K562 (cell line): ENCODE results near the gene SMAD7. TPM values are rescaled to one million over a fixed set of nuclear protein-coding genes. Genes with fewer than 3 reads are reported as not detected.

Experiments used
- ATAC-seq: fragments of 200-7000 bp; cut with Tn5 transposase; 3 replicates; pipeline ENCODE4 v1.9.1; 2020; ENCODE audit warnings: moderate library complexity
- BruUV-seq: library from RNA; stranded (reverse); fragments of 400-500 nt; replicated peaks from 2 replicates; lab custom pipeline; 2021; lab: Mats Ljungman, UMichigan
- CTCF ChIA-PET: fragments of 300-600 bp; formaldehyde crosslinking; extraction: SDS; loops from one replicate; lab custom pipeline; 2021; ENCODE audit warnings: low intra/inter-chr PET ratio; lab: Yijun Ruan, JAX
- POLR2A ChIA-PET: fragments of 300-600, 350-650 bp; sonication (Branson Sonifier 250); formaldehyde crosslinking; extraction: SDS; loops from one replicate; lab custom pipeline; 2021; ENCODE audit warnings: antibody characterized with exemption, inconsistent platforms; lab: Yijun Ruan, JAX
- DNase-seq, 4 experiments: peaks; one replicate each; pipeline versions ENCODE4 v3.0.0 to v3.0.0-alpha.2; 2011 to 2018; ENCODE audit warnings: low spot score in 3 of 4, mixed read lengths in 3 of 4; ENCODE audit errors: extremely low read depth in 1 of 4
- FAIRE-seq: peaks from 2 replicates; lab custom pipeline; 2011; peaks lifted over from hg19 to GRCh38; lab: Jason Lieb, UNC
- H2AFZ ChIP-seq: 2 replicates; pipeline ENCODE4 v1.6.0; 2011; ENCODE audit warnings: low read depth, low read length, control low read depth, inconsistent platforms
- H3K27ac ChIP-seq: fragments of 200-600 bp; 3 replicates; pipeline ENCODE4 v1.8.0; 2011; ENCODE audit warnings: low read depth, mild to moderate bottlenecking, control low read depth, inconsistent platforms, low read length, moderate library complexity, mixed read lengths; ENCODE audit errors: extremely low read depth
- H3K27me3 ChIP-seq, 2 experiments: fragments of 300-600 bp in 1 of 2; 2 replicates in 1 of 2; 3 replicates in 1 of 2; pipeline versions ENCODE4 v1.6.0 to v1.8.0; 2011; ENCODE audit warnings: inconsistent platforms in 2 of 2, low read length in 2 of 2, mild to moderate bottlenecking in 1 of 2, mixed read lengths in 1 of 2, moderate library complexity in 1 of 2; ENCODE audit not compliant: control insufficient read depth in 2 of 2, insufficient read depth in 2 of 2
- H3K36me3 ChIP-seq: fragments of 300-600 bp; 3 replicates; pipeline ENCODE4 v1.8.0; 2011; ENCODE audit warnings: mild to moderate bottlenecking, low read length, inconsistent platforms; ENCODE audit not compliant: control insufficient read depth, insufficient read depth
- H3K4me1 ChIP-seq, 2 experiments: fragments of 200-600 bp in 1 of 2; replicated peaks in 1 of 2; 2 replicates in 1 of 2; 3 replicates in 1 of 2; pipeline versions ENCODE4 v1.5.1 to v1.8.0; 2011; ENCODE audit warnings: inconsistent platforms in 2 of 2, low read length in 2 of 2, mild to moderate bottlenecking in 1 of 2, mixed read lengths in 1 of 2, moderate library complexity in 1 of 2; ENCODE audit not compliant: control insufficient read depth in 2 of 2, insufficient read depth in 2 of 2
- H3K4me2 ChIP-seq: 2 replicates; pipeline ENCODE4 v1.6.1; 2011; ENCODE audit warnings: low read length, control low read depth, inconsistent platforms, mixed read lengths; ENCODE audit not compliant: insufficient read depth
- H3K4me3 ChIP-seq: fragments of 200-600 bp; sonication (generic), shearing (Covaris generic); 2 replicates; pipeline ENCODE4 v1.5.1; 2016; ENCODE audit warnings: control low read depth, inconsistent platforms
- H3K79me2 ChIP-seq: fragments of 200-600 bp; 3 replicates; pipeline ENCODE4 v1.8.0; 2011; ENCODE audit warnings: low read length, inconsistent platforms; ENCODE audit not compliant: control insufficient read depth, insufficient read depth
- H3K9ac ChIP-seq, 2 experiments: 2 replicates each; pipeline versions ENCODE4 v1.6.0 to v1.6.1; 2011; ENCODE audit warnings: low read depth in 2 of 2, low read length in 2 of 2, control low read depth in 1 of 2, inconsistent platforms in 1 of 2, mild to moderate bottlenecking in 1 of 2, mixed read lengths in 1 of 2; ENCODE audit not compliant: insufficient read depth in 1 of 2
- H3K9me1 ChIP-seq: one replicate; pipeline ENCODE4 v1.6.0; 2011; ENCODE audit warnings: inconsistent platforms, mild to moderate bottlenecking, low read length, moderate library complexity; ENCODE audit not compliant: control insufficient read depth, insufficient read depth
- H3K9me3 ChIP-seq: replicated peaks from 2 replicates; pipeline ENCODE4 v1.5.1; 2011; ENCODE audit warnings: low read depth, low read length, inconsistent platforms; ENCODE audit not compliant: control insufficient read depth, insufficient read depth
- H4K20me1 ChIP-seq: replicated peaks from 2 replicates; pipeline ENCODE4 v1.6.1; 2011; ENCODE audit warnings: low read length, inconsistent platforms, mixed read lengths; ENCODE audit not compliant: control insufficient read depth, insufficient read depth
- ADNP ChIP-seq: fragments of 200-800 bp; sonication (Bioruptor generic); IDR thresholded peaks from 2 replicates; pipeline ENCODE4 v1.6.1; 2016; ENCODE audit warnings: missing genetic modification characterization, missing compliant biosample characterization
- CREBBP ChIP-seq: IDR thresholded peaks from one replicate; pipeline ENCODE4 v1.6.1; 2012; ENCODE audit warnings: low read depth, mild to moderate bottlenecking, control low read depth, inconsistent platforms, low read length
- DACH1 ChIP-seq: fragments of 450-650 bp; IDR thresholded peaks from 2 replicates; pipeline ENCODE4 v1.6.1; 2018; ENCODE audit not compliant: partially characterized antibody
- E2F3 ChIP-seq: fragments of 250-450 bp; sonication (Bioruptor Pico); IDR thresholded peaks from 2 replicates; pipeline ENCODE4 v1.4.0; 2020; ENCODE audit warnings: mild to moderate bottlenecking
- ELF4 ChIP-seq: fragments of 450-650 bp; formaldehyde crosslinking; IDR thresholded peaks from 2 replicates; pipeline ENCODE4 v1.4.0; 2022; ENCODE audit warnings: missing genetic modification characterization
- HDAC3 ChIP-seq: fragments of 450-650 bp; IDR thresholded peaks from 2 replicates; pipeline ENCODE4 v1.6.1; 2018; ENCODE audit warnings: borderline replicate concordance, mild to moderate bottlenecking, moderate library complexity; ENCODE audit not compliant: partially characterized antibody
- KAT7 ChIP-seq: sonication (generic); formaldehyde crosslinking; IDR thresholded peaks from 2 replicates; pipeline ENCODE4 v1.8.0; 2022; ENCODE audit warnings: missing genetic modification reagents, mild to moderate bottlenecking, borderline replicate concordance
- RBM22 ChIP-seq: fragments of 200-400 bp; formaldehyde crosslinking; IDR thresholded peaks from 2 replicates; pipeline ENCODE4 v1.6.1; 2018; ENCODE audit warnings: low read length, low read depth; ENCODE audit not compliant: poor library complexity, severe bottlenecking
- RBM34 ChIP-seq: fragments of 200-400 bp; formaldehyde crosslinking; IDR thresholded peaks from 2 replicates; pipeline ENCODE4 v1.6.1; 2018; ENCODE audit warnings: low read length, borderline replicate concordance; ENCODE audit not compliant: insufficient read depth
- SAP30 ChIP-seq: fragments of 200-600 bp; sonication (generic); IDR thresholded peaks from 2 replicates; pipeline ENCODE4 v1.6.1; 2012; ENCODE audit warnings: borderline replicate concordance, low read depth, mild to moderate bottlenecking, moderate library complexity, low read length, control low read depth, inconsistent platforms; ENCODE audit not compliant: insufficient read depth, poor library complexity, severe bottlenecking
- SP2 ChIP-seq: IDR thresholded peaks from 2 replicates; pipeline ENCODE4 v1.6.1; 2011; ENCODE audit warnings: mild to moderate bottlenecking, low read depth, low read length, moderate library complexity; ENCODE audit not compliant: poor library complexity, severe bottlenecking; ENCODE audit errors: extremely low read depth
- XRCC5 ChIP-seq: fragments of 200-400 bp; formaldehyde crosslinking; IDR thresholded peaks from 2 replicates; pipeline ENCODE4 v1.6.1; 2017; ENCODE audit warnings: low read depth, mild to moderate bottlenecking, low read length
- ZNF717 ChIP-seq: fragments of 250-450 bp; sonication (Bioruptor Pico); IDR thresholded peaks from 2 replicates; pipeline ENCODE4 v1.5.0; 2021
- ZNF764 ChIP-seq: fragments of 250-450 bp; sonication (Bioruptor Pico); IDR thresholded peaks from 2 replicates; pipeline ENCODE4 v1.4.0; 2020; ENCODE audit warnings: low read depth, mild to moderate bottlenecking, moderate library complexity
- ZNF785 ChIP-seq: fragments of 250-450 bp; sonication (Bioruptor Pico); IDR thresholded peaks from 2 replicates; pipeline ENCODE4 v1.4.0; 2020; ENCODE audit warnings: mild to moderate bottlenecking
- WGBS: fragments of 100-300 bp; shearing (Covaris generic); methylation state at CpG from one replicate; pipeline ENCODE4 v1.1.6; 2016; ENCODE audit warnings: low coverage, mixed read lengths; ENCODE audit not compliant: insufficient coverage; ENCODE audit errors: missing lambda C conversion rate; 5-methylcytosine and 5-hydroxymethylcytosine counted together
- in situ Hi-C: fragments of 300-500 bp; cut with MboI; formaldehyde crosslinking; loops from 4 replicates; pipeline ENCODE4 v1.15.0; 2018; ENCODE audit warnings: inconsistent platforms, mixed read lengths
- intact Hi-C: fragments of 100-400 bp; cut with micrococcal nuclease; formaldehyde crosslinking; loops from 2 replicates; pipeline ENCODE4 v1.14.2; 2022
- polyA plus RNA-seq, 8 experiments: library from polyadenylated mRNA; depleted of rRNA in 4 of 8; stranded (reverse) in 5 of 8; unstranded in 3 of 8; fragments of >200 nt; fragmentation: Nextera tagmentation in 2 of 8; fragmentation: Illumina TruSeq in 1 of 8; extraction: Ambion mirVana in 2 of 8; extraction: Trizol in 1 of 8; gene quantifications; 2 replicates each; pipeline versions ENCODE4 v1.2.1 to v1.2.3, GENCODE V29; 2011 to 2014; ENCODE audit warnings: inconsistent platforms in 1 of 8, missing spikeins in 1 of 8
- total RNA-seq, 7 experiments: library from RNA; depleted of rRNA in 6 of 7; stranded (reverse); fragments of >200 nt in 6 of 7; fragmentation: Illumina TruSeq in 2 of 7; extraction: Trizol in 2 of 7; gene quantifications; 2 replicates each; pipeline versions ENCODE4 v1.2.1 to v1.2.3, GENCODE V29; 2011 to 2021; ENCODE audit warnings: low replicate concordance in 1 of 7
- TF ChIP-seq, protein P1 (sequence below): fragments of 450-650 bp; formaldehyde crosslinking; IDR thresholded peaks from 2 replicates; pipeline ENCODE4 v1.4.0; 2020; ENCODE audit warnings: mild to moderate bottlenecking, moderate library complexity
- TF ChIP-seq, protein P2 (sequence below), 2 experiments: fragments of 450-650 bp in 1 of 2; sonication (generic) in 1 of 2; formaldehyde crosslinking; conservative IDR thresholded peaks; 2 replicates each; pipeline versions ENCODE4 v1.4.0 to v1.8.1; 2020 to 2022; ENCODE audit warnings: mild to moderate bottlenecking in 1 of 2, missing genetic modification reagents in 1 of 2
- TF ChIP-seq, protein P3 (sequence below), 2 experiments: IDR thresholded peaks in 1 of 2; conservative IDR thresholded peaks in 1 of 2; 2 replicates each; pipeline ENCODE4 v1.6.1; 2016; ENCODE audit warnings: low read depth in 2 of 2, mild to moderate bottlenecking in 1 of 2, missing compliant biosample characterization in 1 of 2, missing genetic modification characterization in 1 of 2, moderate library complexity in 1 of 2

Gene SMAD7
- total and polyA plus RNA-seq, 9 of the 15 experiments (the other 6 are each of a cell fraction or from before 2014, with no cell fraction given): 0.13 to 3.0 (median 1.6) TPM

DNA sequence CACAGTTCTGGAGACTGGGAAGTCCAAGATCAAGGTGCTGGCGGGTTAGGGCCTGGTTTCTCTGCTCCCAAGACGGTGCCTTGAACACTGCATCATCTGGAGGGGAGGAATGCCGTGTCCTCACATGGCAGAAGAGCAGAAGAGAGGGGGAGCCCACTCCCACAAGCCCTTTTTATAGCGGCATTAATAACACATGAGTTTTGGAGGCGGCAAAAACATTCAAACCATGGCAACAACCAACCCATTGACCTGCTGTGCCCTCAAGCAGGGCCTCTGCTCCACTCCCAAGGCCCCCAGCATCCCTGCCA lies 62.0 kb downstream of the SMAD7 start:
- intact Hi-C loops (no loop called here), in situ Hi-C loops (no loop called here)
- no peak overlapping the region for H2AFZ ChIP-seq
- H3K4me3 ChIP-seq: no peak overlapping the region
- no peaks in the 10 kb centered on the region for H3K27me3 ChIP-seq
- ChIA-PET CTCF (no interaction called here), POLR2A (no interaction called here)
- FAIRE-seq (no peak), ATAC-seq (no peak), DNase-seq (no peak)
- H4K20me1 ChIP-seq: no peaks in the 10 kb centered on the region
- H3K4me1 ChIP-seq: peaks cover 0 to 19% of the 10 kb centered on the region in 2 experiments; a peak in 2 of 5 replicates
- WGBS: 54% methylated on average over 5 of the region's 5 CpGs
- no peak overlapping the region for H3K4me2 ChIP-seq
- H3K9me3 ChIP-seq: no peaks in the 10 kb centered on the region
- TF ChIP-seq, protein P1, sequence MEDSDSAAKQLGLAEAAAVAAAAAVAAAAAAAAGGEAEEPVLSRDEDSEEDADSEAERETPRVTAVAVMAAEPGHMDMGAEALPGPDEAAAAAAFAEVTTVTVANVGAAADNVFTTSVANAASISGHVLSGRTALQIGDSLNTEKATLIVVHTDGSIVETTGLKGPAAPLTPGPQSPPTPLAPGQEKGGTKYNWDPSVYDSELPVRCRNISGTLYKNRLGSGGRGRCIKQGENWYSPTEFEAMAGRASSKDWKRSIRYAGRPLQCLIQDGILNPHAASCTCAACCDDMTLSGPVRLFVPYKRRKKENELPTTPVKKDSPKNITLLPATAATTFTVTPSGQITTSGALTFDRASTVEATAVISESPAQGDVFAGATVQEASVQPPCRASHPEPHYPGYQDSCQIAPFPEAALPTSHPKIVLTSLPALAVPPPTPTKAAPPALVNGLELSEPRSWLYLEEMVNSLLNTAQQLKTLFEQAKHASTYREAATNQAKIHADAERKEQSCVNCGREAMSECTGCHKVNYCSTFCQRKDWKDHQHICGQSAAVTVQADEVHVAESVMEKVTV (CRISPR knock-in tag): no peak
- TF ChIP-seq E2F3 (CRISPR knock-in tag): no peak
- no peak for TF ChIP-seq SP2
- no peak for TF ChIP-seq XRCC5
- TF ChIP-seq HDAC3: no peak
- no peak for TF ChIP-seq ELF4 (CRISPR knock-in tag)
- TF ChIP-seq SAP30: no peak
- no peak for TF ChIP-seq CREBBP
- TF ChIP-seq RBM34: no peak
- TF ChIP-seq KAT7 (CRISPR knock-in tag): no peak
- TF ChIP-seq DACH1: no peak
- TF ChIP-seq, protein P2, sequence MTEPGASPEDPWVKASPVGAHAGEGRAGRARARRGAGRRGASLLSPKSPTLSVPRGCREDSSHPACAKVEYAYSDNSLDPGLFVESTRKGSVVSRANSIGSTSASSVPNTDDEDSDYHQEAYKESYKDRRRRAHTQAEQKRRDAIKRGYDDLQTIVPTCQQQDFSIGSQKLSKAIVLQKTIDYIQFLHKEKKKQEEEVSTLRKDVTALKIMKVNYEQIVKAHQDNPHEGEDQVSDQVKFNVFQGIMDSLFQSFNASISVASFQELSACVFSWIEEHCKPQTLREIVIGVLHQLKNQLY (CRISPR knock-in tag; conservative IDR thresholded peaks at IDR 0.05): no peak
- no peak for TF ChIP-seq ZNF785
- no peak for TF ChIP-seq ZNF764 (CRISPR knock-in tag)
- TF ChIP-seq ZNF717: no peak
- TF ChIP-seq ADNP (tag): no peak
- TF ChIP-seq RBM22: no peak
- TF ChIP-seq, protein P3, sequence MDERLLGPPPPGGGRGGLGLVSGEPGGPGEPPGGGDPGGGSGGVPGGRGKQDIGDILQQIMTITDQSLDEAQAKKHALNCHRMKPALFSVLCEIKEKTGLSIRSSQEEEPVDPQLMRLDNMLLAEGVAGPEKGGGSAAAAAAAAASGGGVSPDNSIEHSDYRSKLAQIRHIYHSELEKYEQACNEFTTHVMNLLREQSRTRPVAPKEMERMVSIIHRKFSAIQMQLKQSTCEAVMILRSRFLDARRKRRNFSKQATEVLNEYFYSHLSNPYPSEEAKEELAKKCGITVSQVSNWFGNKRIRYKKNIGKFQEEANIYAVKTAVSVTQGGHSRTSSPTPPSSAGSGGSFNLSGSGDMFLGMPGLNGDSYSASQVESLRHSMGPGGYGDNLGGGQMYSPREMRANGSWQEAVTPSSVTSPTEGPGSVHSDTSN (CRISPR knock-in tag; IDR thresholded peaks at IDR 0.05; ENCODE audit: low read depth): no peak
- TF ChIP-seq, protein P3 (tag; conservative IDR thresholded peaks at IDR 0.05; ENCODE audit: low read depth): no peak
- no peak overlapping the region for H3K27ac ChIP-seq
- no peaks in the 10 kb centered on the region for H3K79me2 ChIP-seq
- H3K9me1 ChIP-seq: no peaks in the 10 kb centered on the region
- H3K9ac ChIP-seq: no peak overlapping the region
- no TSS peak for BruUV-seq
- no peaks in the 10 kb centered on the region for H3K36me3 ChIP-seq
